Measurements from ENCODE around the gene GDF11. TPM values are rescaled to one million over a fixed set of nuclear protein-coding genes. Genes with fewer than 3 reads are reported as not detected.

The GDF11 gene
- total RNA-seq, 1 donor from 2014 or later: 15.3 TPM

Other genes with a start within 250 kb of the GDF11 start
- not detected in 2 replicates for gene OR6C4, start 193.5 kb upstream of the GDF11 start, total RNA-seq
- gene OR2AP1, start 170.7 kb upstream of the GDF11 start, total RNA-seq: 0.11 TPM in 1 of 2 replicates, not detected in the other
- gene OR10P1, start 106.2 kb upstream of the GDF11 start, total RNA-seq: not detected in 2 replicates
- 0.94 and 1.9 TPM in 2 replicates for gene ITGA7, start 35.2 kb upstream of the GDF11 start, total RNA-seq
- 72.3 and 73.9 TPM in 2 replicates for gene BLOC1S1, start 27.1 kb upstream of the GDF11 start, total RNA-seq
- 6.5 and 8.1 TPM in 2 replicates for gene RDH5, start 22.7 kb upstream of the GDF11 start, total RNA-seq
- gene CD63, start 14.1 kb upstream of the GDF11 start, total RNA-seq: 230 and 236 TPM in 2 replicates
- gene SARNP, start 74.6 kb downstream of the GDF11 start, total RNA-seq: 78.3 and 82.2 TPM in 2 replicates
- 58.6 and 59.2 TPM in 2 replicates for gene ORMDL2, start 74.9 kb downstream of the GDF11 start, total RNA-seq
- gene DNAJC14, start 86.5 kb downstream of the GDF11 start, total RNA-seq: 34.8 and 35.2 TPM in 2 replicates
- not detected in 2 replicates for gene MMP19, start 99.8 kb downstream of the GDF11 start, total RNA-seq
- 37.5 and 43.4 TPM in 2 replicates for gene PYM1, start 184.8 kb downstream of the GDF11 start, total RNA-seq
- 218 and 242 TPM in 2 replicates for gene DGKA, start 188.0 kb downstream of the GDF11 start, total RNA-seq
- gene PMEL, start 222.9 kb downstream of the GDF11 start, total RNA-seq: 0.32 and 0.37 TPM in 2 replicates
- gene CDK2, start 223.7 kb downstream of the GDF11 start, total RNA-seq: 116 and 121 TPM in 2 replicates
- 47.9 and 51.0 TPM in 2 replicates for gene RAB5B, start 231.0 kb downstream of the GDF11 start, total RNA-seq